HG03159 (cell line): ENCODE results near the gene SEMA3A.
"Not testable (repeated sequence)": the region's sequence is repeated elsewhere in the genome, so short reads cannot be mapped to it uniquely, and the experiment has no call there.

ENCODE experiments used
- ATAC-seq: cut with Tn5 transposase; IDR thresholded peaks from one replicate; pipeline ENCODE4 v1.9.1; 2021; ENCODE audit warnings: mild to moderate bottlenecking, moderate library complexity; ENCODE audit not compliant: unreplicated experiment

Gene SEMA3A

GRCh38 chr7:84070770-84071169 is 123.8 kb downstream of the SEMA3A start:
- no peak for ATAC-seq

DNA sequence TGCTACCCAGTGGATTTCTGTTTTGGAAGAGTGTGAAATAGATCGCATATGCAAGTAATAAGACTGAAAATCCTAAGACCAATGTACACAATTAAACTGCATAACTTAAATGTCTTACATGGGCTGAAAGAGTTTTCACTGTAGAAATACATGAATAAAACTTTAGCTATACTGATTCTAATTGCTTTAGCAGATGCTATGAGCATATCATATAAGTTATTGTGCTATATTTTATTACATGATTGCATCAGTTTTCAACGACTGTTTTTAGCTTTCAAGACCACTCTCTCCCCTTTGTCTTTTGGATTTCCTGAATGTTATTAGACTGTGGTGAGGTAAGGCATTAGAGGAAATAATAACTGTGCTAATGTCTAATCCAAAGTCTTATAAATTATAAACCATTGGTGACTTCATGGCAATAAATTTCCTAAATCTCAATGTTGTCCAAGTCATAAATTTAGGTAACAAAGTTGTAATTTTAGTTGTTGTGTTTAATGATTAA is 124.5 kb downstream of the SEMA3A start:
- ATAC-seq: no peak

DNA sequence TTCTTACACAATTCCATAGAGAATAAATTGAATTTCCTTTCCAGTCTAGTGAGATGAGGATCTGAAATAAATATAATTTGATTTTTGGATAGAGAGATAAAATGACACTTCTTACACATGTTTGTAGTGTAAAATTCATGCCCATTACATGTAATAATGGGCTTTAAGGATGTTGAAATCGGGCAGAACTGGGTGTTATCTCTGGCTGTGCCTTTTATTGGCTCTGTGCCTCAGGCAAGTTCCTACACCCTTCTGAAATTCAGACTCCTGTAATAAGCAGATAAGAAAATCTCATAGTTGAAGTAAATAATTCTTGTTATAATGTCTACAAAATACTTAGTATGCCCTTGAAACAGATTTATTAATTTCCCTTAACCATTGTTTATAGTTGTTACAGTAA is 125.6 kb downstream of the SEMA3A start:
- ATAC-seq: no peak

- not testable (repeated sequence) for ATAC-seq
These were observed 132.1 kb downstream of the SEMA3A start for GRCh38 chr7:84062489-84062901.

GRCh38 chr7:84060760-84061261 is 133.8 kb downstream of the SEMA3A start:
- no peak for ATAC-seq

DNA sequence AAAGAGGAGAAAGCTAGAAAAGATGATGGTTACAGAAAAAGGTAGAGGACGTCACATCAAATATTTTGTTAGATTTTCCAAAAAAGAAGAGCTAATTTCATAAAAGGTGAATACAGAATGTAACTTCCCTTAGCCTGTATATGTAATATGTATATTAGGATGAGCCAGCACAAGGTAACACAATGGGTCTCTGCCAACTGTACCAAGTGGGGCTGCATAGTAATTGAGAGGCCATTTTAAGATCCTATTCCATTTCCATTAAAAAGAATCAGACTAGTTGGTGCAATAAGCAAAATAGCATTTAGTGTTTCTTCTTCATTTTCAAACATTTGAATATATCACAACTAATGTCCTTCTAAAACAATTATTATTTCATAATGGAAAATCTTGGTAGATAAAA is 134.6 kb downstream of the SEMA3A start:
- ATAC-seq: no peak

DNA sequence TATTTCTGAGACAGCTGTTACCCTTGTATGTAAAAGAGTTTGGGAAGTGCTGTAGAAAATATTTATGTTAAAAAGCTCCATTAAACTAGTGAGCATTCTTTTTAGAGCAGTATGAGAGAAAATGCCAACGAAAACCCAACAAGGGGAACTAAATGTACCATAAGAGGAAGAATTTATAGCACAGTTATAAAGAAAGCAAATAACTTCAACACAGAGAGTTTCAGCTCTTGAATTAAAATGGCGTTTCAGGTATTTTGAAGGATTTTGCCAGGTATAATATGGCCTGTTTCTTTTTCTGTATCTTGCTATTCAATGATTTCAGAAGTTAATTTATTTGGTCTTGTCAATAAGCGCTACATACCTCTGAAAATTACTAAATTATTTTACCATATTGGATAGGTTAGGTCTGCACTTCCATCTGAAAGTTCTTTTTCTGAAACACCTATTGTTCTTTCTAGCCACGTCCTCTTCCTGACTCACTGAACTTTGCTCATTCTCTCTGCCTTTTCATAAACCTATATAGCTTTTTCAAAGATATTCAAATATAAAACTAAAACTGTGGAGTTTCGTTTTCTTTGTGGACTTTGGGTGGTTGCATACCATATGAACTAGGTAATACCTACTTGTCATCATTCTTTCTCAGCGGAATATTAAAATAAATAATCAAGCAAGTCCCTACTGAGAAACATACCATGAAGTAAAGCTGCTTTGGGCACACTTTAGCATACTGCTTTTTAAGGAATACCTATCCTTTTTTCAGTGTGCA is 136.1 kb downstream of the SEMA3A start:
- ATAC-seq: no peak

DNA sequence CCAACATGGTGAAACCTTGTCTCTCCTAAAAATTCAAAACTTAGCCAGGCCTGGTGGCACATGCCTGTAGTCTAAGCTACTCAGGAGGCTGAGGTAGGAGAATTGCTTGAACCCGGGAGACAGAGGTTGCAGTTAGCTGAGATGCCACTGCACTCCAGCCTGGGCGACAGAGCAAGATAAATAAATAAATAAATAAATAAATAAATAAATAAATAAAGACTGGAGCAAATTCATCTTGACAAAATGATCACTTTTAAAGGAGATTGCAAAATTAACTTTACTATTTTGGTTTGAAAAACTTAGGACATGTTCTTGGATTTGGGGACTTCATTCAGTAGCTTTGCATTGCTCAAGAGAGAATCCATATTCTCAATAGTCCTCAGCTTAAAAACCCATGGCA is 137.0 kb downstream of the SEMA3A start:
- no peak for ATAC-seq

- no peak for ATAC-seq
These were observed 138.5 kb downstream of the SEMA3A start for GRCh38 chr7:84055904-84056605.

- ATAC-seq: not testable (repeated sequence)
These were observed 139.4 kb downstream of the SEMA3A start for GRCh38 chr7:84055199-84055598.

- ATAC-seq: no peak
These were observed 145.3 kb downstream of the SEMA3A start for GRCh38 chr7:84049071-84049836.

GRCh38 chr7:84047085-84047484 is 147.5 kb downstream of the SEMA3A start:
- no peak for ATAC-seq

DNA sequence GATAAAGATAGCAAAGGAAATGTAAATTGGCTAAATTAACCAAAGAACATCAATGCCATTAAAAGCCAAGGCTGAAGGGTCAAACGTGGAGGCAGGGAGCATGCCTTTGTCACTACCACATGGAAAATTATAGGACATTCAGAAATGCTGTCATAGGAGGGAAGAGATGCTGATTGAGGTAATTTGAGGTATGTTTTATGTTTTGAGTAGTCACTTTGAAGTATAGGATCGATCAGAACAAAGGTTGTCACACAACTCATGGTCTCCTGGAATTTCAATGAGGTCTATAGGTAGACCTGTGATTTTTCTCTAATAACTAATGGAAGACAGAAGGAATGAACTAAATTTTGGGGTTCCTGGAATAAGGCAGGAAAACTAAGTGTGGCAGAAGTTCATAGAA is 149.8 kb downstream of the SEMA3A start:
- no peak for ATAC-seq

- no peak for ATAC-seq
These were observed 150.9 kb downstream of the SEMA3A start for GRCh38 chr7:84043661-84044191.

DNA sequence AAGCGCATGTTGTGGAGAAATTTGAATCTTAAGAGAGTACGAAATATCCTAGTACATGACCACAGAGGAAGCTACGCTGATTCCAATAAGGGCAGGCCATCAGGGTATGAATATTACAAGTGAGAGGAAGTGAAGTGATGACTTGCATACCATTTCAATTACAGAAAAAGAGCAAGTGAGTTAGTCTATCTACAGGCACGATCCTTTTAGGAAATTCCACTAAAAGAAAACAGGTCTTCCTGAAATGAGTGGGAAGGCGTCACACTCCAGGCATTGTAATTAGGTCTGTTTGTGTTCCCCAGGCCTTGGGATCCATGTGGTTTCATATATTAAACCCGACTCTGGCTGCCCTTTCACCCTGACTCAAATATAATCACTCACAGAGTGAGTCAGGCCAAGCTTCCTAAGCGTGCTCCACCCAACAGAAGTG is 152.5 kb downstream of the SEMA3A start:
- no peak for ATAC-seq

DNA sequence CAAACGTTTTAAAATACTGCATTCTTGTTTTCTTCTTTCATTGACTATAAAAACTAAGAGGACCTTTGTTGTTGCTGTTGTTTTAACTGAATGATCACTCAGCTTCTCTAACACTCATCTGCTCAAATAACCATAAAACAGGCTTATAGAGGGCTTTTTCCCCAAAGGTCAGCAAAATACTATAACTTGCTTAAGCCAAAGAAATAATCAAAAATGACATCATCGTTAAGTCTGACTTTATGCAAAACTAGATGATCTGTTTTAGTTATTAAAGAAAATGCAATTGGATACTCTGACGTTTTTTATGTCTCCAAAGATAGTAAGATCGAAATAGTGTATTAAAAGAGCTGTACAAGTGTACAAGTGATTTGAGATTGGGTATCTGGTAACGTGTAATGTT is 152.9 kb downstream of the SEMA3A start:
- no peak for ATAC-seq

DNA sequence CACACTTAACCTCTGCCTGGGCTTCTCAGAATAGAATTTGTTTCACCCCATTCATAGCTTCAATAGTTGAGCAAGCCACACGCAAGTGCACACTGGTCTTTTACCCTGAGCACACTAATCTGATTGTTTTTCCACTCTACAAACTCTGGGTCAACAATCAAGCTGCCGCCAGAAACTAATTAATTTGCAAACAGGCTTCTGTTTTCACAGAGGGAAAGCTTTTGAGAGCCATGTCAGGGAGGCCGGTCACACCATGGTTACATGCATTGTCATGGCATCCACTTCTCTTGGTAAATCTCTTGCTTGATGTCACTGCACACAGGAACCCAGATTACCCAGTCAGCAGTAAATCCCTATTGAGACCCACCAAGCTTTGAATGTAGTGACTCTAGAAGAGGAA is 154.2 kb downstream of the SEMA3A start:
- no peak for ATAC-seq

GRCh38 chr7:84039432-84039831 is 155.2 kb downstream of the SEMA3A start:
- no peak for ATAC-seq

GRCh38 chr7:84027678-84028077 is 166.9 kb downstream of the SEMA3A start:
- ATAC-seq: no peak

- ATAC-seq: no peak
These were observed 169.2 kb downstream of the SEMA3A start for GRCh38 chr7:84025332-84025927.
